Thymus (tissue), 11 donors: ENCODE results near the gene HSPA4. TPM values are rescaled to one million over a fixed set of nuclear protein-coding genes. Genes with fewer than 3 reads are reported as not detected.
"Not testable (repeated sequence)": the region's sequence is repeated elsewhere in the genome, so short reads cannot be mapped to it uniquely, and the experiment has no call there.

ENCODE experiments used
- DNase-seq, 9 donors: peaks; one replicate each; pipeline ENCODE4 v3.0.0-alpha.2; 2013; ENCODE audit warnings: low spot score in 9 of 9, low read depth in 6 of 9, missing footprints in 1 of 9
- H3K27ac ChIP-seq, 2 donors: one replicate each; pipeline ENCODE4 v1.5.1; 2013; ENCODE audit warnings: control low read depth in 1 of 2, low read depth in 1 of 2, low read length in 1 of 2, mild to moderate bottlenecking in 1 of 2, moderate library complexity in 1 of 2
- H3K27me3 ChIP-seq, 2 donors: one replicate each; pipeline ENCODE4 v1.5.1; 2013; ENCODE audit warnings: low read length in 1 of 2; ENCODE audit not compliant: control insufficient read depth in 2 of 2, insufficient read depth in 1 of 2
- H3K36me3 ChIP-seq, 2 donors: one replicate each; pipeline ENCODE4 v1.5.1; 2013; ENCODE audit warnings: low read length in 1 of 2, mild to moderate bottlenecking in 1 of 2, moderate library complexity in 1 of 2; ENCODE audit not compliant: control insufficient read depth in 2 of 2, insufficient read depth in 2 of 2
- H3K4me1 ChIP-seq, 2 donors: one replicate each; pipeline ENCODE4 v1.5.1; 2013; ENCODE audit warnings: low read length in 2 of 2; ENCODE audit not compliant: control insufficient read depth in 2 of 2, insufficient read depth in 2 of 2
- H3K4me3 ChIP-seq, 2 donors: one replicate each; pipeline ENCODE4 v1.5.1; 2013; ENCODE audit warnings: low read length in 2 of 2, control low read depth in 1 of 2, mild to moderate bottlenecking in 1 of 2
- H3K9me3 ChIP-seq, 2 donors: one replicate each; pipeline ENCODE4 v1.5.1; 2013; ENCODE audit warnings: low read length in 1 of 2, mild to moderate bottlenecking in 1 of 2; ENCODE audit not compliant: control insufficient read depth in 2 of 2, insufficient read depth in 1 of 2
- WGBS: extraction: QIAGEN DNeasy Blood & Tissue Kit; methylation state at CpG from one replicate; pipeline ENCODE4 v1.1.7; 2013; 5-methylcytosine and 5-hydroxymethylcytosine counted together
- polyA plus RNA-seq: library from polyadenylated mRNA; stranded (reverse); fragments of 200-250 nt; gene quantifications from one replicate; pipeline ENCODE4 v1.2.3, GENCODE V29; 2013
- total RNA-seq: library from RNA; stranded (reverse); fragments of 120-200 nt; gene quantifications from one replicate; pipeline ENCODE4 v1.2.4, GENCODE V29; 2013
- donor health status: healthy.

The HSPA4 gene
- total and polyA plus RNA-seq, 2 donors, result 65.4 to 72.0 TPM

DNA sequence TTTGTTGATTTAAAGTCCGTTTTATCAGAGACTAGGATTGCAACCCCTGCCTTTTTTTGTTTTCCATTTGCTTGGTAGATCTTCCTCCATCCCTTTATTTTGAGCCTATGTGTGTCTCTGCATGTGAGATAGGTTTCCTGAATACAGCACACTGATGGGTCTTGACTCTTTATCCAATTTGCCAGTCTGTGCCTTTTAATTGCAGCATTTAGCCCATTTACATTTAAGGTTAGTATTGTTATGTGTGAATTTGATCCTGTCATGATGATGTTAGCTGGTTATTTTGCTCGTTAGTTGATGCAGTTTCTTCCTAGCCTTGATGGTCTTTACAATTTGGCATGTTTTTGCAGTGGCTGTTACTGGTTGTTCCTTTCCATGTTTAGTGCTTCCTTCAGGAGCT, 85.1 kb downstream of the HSPA4 start:
- not testable (repeated sequence) for H3K9me3 ChIP-seq, H3K27me3 ChIP-seq, H3K36me3 ChIP-seq, H3K4me3 ChIP-seq, H3K27ac ChIP-seq, H3K4me1 ChIP-seq, DNase-seq
- 90% methylated on average over 2 of the region's 2 CpGs for WGBS

- 95% methylated on average over 7 of the region's 7 CpGs for WGBS
- H3K4me3 ChIP-seq, result no peak overlapping the region
- no peaks in the 10 kb centered on the region for H3K4me1 ChIP-seq
- H3K27me3 ChIP-seq, result peaks cover 0 to 6% of the 10 kb centered on the region in 2 donors
- peaks cover 0 to 3% of the 10 kb centered on the region in 2 donors for H3K9me3 ChIP-seq
- H3K36me3 ChIP-seq, result no peaks in the 10 kb centered on the region
- DNase-seq, result no peak
- H3K27ac ChIP-seq, result no peak overlapping the region
These were observed 88.5 kb downstream of the HSPA4 start for GRCh38 chr5:133140311-133140710.

DNA sequence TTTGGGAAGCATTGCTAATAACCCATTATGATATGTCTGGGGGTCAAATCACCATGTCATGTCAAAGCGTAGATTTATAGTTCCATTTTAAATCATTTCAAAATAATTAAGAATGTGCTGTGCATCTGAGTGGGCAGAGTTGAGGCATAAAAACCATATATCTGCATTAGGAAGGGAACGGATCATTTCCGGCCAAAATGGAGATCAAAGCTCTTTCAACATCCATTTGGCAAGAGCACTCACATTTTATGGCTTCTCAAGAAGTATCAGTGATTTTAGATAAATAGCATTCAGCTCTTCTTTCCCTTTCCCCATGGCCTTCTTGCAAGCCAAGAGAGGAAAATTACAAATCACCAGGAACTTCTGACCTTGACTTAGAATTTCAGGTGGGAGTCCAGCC, 89.9 kb downstream of the HSPA4 start:
- H3K27ac ChIP-seq, result no peak overlapping the region
- no peaks in the 10 kb centered on the region for H3K36me3 ChIP-seq
- no peak overlapping the region for H3K4me3 ChIP-seq
- DNase-seq, result no peak
- H3K9me3 ChIP-seq, result peaks cover 0 to 3% of the 10 kb centered on the region in 2 donors
- H3K27me3 ChIP-seq, result peaks cover 0 to 6% of the 10 kb centered on the region in 2 donors
- 98% methylated on average over 3 of the region's 3 CpGs for WGBS
- no peaks in the 10 kb centered on the region for H3K4me1 ChIP-seq

- 95% methylated on average over 6 of the region's 6 CpGs for WGBS
- H3K4me3 ChIP-seq, result no peak overlapping the region
These were observed 91.0 kb downstream of the HSPA4 start for GRCh38 chr5:133142782-133143181.

DNA sequence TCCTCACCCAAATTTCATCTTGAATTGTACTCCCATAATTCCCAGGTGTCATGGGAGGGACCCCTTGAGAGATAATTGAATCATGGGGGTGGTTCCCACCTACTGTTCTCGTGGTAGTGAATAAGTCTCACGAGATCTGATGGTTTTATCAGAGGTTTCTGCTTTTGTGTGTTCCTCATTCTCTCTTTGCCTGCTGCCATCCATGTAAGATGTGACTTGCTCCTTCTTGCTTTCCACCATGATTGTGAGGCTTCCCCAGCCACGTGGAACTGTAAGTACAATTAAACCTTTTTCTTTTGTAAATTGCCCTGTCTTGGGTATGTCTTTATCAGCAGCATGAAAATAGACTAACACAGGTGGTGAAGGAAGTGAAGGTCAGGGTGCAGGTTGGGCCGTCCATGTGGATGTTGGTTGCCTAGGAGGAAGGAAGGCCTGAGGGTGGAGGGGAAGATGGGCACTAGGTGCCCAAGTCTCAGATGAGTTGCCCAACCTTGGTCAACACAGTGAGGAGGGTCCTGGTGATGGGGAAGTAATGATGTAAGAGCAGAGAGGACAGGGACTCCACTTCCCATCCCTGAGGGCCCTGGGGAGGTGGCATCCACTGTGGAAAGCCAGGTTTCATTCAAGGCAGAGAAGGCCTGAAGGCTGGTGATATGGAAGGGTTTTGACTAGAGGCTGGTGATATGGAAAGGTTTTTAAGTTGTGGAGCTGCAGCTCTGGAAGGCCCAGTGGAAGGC, 92.6 kb downstream of the HSPA4 start:
- Histone ChIP-seq H3K27ac (no peak overlapping the region), H3K27me3 (peaks cover 0 to 6% of the 10 kb centered on the region in 2 donors), H3K9me3 (peaks cover 0 to 3% of the 10 kb centered on the region in 2 donors), H3K36me3 (no peaks in the 10 kb centered on the region), H3K4me3 (no peak overlapping the region), H3K4me1 (peaks cover 10 to 16% of the 10 kb centered on the region in 2 donors)
- no peak for DNase-seq
- WGBS, result 90% methylated on average over 4 of the region's 4 CpGs

More at GRCh38 chr5:133142782-133143181, 91.0 kb downstream of the HSPA4 start:
- H3K9me3 ChIP-seq, result peaks cover 0 to 3% of the 10 kb centered on the region in 2 donors
- H3K36me3 ChIP-seq, result no peaks in the 10 kb centered on the region
- no peak overlapping the region for H3K27ac ChIP-seq
- no peak for DNase-seq
- peaks cover 0 to 6% of the 10 kb centered on the region in 2 donors for H3K27me3 ChIP-seq
- peaks cover 6 to 7% of the 10 kb centered on the region in 2 donors for H3K4me1 ChIP-seq

DNA sequence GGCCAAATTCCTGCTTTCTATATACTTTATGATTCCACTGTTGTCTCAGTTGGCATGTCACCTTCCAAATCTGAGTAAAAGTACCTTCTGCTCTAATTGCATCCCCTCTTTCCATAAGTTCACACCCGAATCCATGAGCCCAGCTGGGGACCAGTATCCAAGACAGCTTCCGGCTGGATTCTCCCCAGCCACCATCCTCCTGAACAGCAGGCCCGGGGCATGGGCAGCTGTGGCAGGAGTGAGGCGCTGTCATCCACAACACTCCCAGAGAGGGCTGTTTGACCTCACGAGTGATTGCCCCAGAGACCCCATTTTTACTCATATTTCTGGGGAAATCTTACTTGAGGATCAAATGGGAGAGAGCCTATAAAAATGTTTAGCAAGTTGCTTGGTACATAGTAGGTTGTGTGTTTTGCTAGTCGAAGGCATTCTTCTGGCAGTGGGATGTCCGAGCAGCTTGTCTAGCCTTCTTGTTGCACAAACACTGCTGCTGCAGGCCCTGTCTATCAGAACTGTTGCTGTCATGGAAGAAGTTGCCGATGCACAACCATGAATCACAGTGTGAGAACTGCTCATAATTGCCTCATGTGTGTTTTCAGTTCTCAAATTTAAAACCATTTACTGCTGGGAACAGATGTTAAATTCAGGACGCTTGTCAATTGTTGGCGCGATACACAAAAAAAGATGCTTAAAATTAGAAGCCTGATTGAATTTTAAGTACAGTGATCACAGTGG, 93.8 kb downstream of the HSPA4 start:
- Histone ChIP-seq H3K27ac (no peak overlapping the region), H3K4me3 (no peak overlapping the region), H3K9me3 (peaks cover 0 to 3% of the 10 kb centered on the region in 2 donors), H3K27me3 (peaks cover 0 to 2% of the 10 kb centered on the region in 2 donors), H3K4me1 (peaks cover 10 to 16% of the 10 kb centered on the region in 2 donors), H3K36me3 (no peaks in the 10 kb centered on the region)
- DNase-seq, result no peak
- WGBS, result 96% methylated on average over 11 of the region's 11 CpGs

GRCh38 chr5:133147411-133147810, 95.6 kb downstream of the HSPA4 start:
- H3K27ac ChIP-seq, result no peak overlapping the region
- no peaks in the 10 kb centered on the region for H3K36me3 ChIP-seq
- peaks cover 0 to 3% of the 10 kb centered on the region in 2 donors for H3K9me3 ChIP-seq
- 15% methylated on average over 7 of the region's 7 CpGs for WGBS
- no peaks in the 10 kb centered on the region for H3K27me3 ChIP-seq
- peak in 1 of 9 donors; percentile 17 for DNase-seq
- H3K4me3 ChIP-seq, result no peak overlapping the region
- H3K4me1 ChIP-seq, result peaks cover 10 to 16% of the 10 kb centered on the region in 2 donors

DNA sequence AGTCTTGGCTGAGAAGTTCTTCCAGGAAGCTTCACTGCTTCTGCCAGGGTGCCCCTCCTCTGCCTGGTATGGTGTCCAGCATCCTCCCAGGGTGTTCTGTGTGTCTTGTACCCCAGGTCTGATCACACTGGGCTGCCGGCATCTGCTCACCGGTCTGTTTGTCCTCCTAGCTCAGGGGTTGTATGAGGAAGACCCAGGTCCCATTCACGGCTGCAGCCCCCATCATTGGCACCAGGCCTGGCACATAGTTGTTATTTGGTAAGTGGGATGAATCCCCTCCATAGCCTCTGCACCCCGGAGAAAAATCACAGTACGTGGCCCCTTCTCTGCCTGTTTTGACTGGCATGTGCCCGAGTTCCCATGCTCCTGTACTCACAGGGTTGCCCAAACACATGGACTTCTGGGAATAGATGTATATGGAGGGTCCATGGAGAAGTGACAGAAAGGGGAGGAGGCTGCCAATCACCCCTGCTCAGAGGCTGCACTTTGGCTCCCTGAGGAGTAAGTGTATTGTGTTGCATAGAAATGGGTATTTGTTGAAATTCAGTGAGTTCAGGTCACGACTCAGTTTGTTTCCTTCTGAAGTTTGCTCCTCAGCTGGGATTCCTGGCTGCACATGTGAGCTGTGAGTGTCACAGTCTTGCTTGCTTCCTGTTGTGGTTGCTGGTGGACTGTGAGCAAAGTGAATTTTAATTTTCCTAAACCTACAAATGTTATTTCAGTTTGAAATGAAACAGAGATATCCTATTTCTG, 96.2 kb downstream of the HSPA4 start:
- no peak overlapping the region for H3K27ac ChIP-seq
- WGBS, result 82% methylated on average over 7 of the region's 7 CpGs
- H3K36me3 ChIP-seq, result no peaks in the 10 kb centered on the region
- H3K4me1 ChIP-seq, result peaks cover 10 to 16% of the 10 kb centered on the region in 2 donors
- H3K4me3 ChIP-seq, result no peak overlapping the region
- peak in 3 of 9 donors; percentile 7 to 55 (median 15) for DNase-seq
- peaks cover 0 to 3% of the 10 kb centered on the region in 2 donors for H3K9me3 ChIP-seq
- no peaks in the 10 kb centered on the region for H3K27me3 ChIP-seq
